Sigmoid colon (tissue), 3 donors: ENCODE results near the gene BCL2L1.

Experiments used
- CTCF ChIP-seq, 4 experiments: fragments of 450-650 bp in 3 of 4; fragments of 200-600 bp in 1 of 4; IDR thresholded peaks; one replicate each; pipeline ENCODE4 v1.5.1; 2016 to 2019; ENCODE audit warnings: antibody characterized with exemption in 4 of 4, mild to moderate bottlenecking in 3 of 4, moderate library complexity in 2 of 4
- POLR2A ChIP-seq, 2 donors: fragments of 450-650 bp; IDR thresholded peaks; one replicate each; pipeline ENCODE4 v1.6.1; 2016; ENCODE audit warnings: antibody characterized with exemption in 2 of 2, mild to moderate bottlenecking in 2 of 2, moderate library complexity in 2 of 2

- TF ChIP-seq CTCF (IDR thresholded peaks at IDR 0.05) (no peak), POLR2A (IDR thresholded peaks at IDR 0.05) (no peak)
Observed at GRCh38 chr20:31681769-31682168, 40.9 kb downstream of the BCL2L1 start.
